ENCODE data around the gene ZNF212.
"Not testable (repeated sequence)": the region's sequence is repeated elsewhere in the genome, so short reads cannot be mapped to it uniquely, and the experiment has no call there.

ZNF212 gene

DNA sequence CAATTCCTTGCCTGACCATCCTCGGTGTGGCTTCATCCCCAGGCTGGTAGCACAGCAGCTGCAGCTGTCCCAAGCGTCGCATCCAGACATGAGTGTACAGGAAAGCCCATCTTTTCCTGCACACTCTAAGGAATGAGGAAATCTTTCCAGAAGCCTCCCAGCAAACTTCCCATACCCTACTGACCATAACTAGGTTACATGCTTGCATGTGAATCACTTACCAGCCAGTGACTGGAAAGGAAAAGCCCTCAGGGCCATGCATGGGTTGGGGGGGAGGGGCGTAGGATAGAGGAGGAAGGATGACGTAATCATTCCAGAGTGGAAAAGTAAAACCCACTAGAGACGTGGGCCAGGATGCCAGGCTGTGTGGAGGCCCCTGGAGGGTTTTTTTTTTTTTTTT is 18.9 kb upstream of the ZNF212 start:
- no peak for DNase-seq

DNA sequence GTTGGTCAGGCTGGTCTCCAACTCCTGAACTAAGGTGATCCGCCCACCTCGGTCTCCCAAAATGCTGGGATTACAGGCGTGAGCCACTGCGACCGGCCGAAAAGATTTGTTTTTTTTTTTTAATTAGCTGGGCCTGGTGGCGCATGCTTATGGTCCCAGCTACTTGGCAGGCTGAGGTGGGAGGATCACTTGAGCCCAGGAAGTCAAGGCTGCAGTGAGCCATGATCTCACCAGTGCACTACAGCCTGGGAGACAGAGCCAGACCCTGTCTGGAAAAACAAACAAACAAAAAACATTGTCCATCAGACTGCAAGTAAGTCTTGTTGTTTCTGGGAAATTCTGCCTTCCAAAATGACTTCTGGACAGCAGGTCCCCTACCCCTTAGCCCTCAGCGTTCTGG is 16.3 kb upstream of the ZNF212 start:
- no peak for DNase-seq

DNA sequence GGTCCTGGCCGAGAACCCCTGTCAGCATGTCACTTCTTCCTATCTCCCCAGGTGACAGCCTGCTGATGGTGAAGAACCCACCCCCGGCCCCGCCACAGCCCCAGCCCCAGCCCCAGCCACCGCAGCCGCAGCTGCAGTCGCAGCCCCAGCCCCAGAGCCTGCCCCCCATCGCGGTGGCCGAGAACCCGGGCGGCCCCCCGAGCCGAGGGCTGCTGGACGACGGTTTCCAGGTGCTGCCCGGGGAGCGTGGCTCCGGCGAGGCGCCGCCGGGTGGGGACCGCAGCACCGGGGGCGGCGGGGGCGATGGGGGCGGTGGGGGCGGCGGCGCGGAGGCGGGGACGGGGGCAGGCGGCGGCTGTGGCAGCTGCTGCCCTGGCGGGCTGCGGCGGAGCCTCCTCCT is 15.7 kb upstream of the ZNF212 start:
- no peak for DNase-seq

DNA sequence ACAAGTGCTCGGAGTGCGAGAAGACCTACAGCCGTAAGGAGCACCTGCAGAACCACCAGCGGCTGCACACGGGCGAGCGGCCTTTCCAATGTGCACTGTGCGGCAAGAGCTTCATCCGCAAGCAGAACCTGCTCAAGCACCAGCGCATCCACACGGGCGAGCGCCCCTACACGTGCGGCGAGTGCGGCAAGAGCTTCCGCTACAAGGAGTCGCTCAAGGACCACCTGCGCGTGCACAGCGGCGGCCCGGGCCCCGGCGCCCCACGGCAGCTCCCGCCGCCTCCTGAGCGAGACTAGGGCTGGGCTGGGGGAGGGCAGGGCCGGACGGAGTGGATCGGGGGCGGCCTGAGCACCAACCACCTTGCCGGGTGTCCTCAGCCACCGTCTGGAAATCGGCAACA is 15.1 kb upstream of the ZNF212 start:
- DNase-seq, result no peak

DNA sequence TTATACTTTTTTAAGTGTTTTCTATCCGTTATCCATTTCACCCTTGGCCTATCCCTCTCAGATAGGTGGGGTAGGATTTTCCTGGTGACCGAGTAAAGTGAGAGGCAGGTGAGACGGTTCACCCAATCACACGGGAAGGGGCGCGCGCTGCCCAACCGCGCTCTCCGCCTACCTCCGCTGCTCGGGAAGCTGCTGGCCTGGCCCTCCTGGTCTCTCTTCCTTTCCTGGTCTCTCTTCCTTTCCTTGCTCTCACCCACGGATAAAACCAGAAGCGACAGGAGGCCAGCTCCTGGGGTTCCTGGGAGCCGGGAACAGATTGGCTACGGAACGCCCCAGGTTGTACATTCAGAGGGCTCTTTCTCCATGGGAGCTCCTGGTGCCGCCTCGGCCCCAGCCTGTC is 14.3 kb upstream of the ZNF212 start:
- no peak for DNase-seq

DNA sequence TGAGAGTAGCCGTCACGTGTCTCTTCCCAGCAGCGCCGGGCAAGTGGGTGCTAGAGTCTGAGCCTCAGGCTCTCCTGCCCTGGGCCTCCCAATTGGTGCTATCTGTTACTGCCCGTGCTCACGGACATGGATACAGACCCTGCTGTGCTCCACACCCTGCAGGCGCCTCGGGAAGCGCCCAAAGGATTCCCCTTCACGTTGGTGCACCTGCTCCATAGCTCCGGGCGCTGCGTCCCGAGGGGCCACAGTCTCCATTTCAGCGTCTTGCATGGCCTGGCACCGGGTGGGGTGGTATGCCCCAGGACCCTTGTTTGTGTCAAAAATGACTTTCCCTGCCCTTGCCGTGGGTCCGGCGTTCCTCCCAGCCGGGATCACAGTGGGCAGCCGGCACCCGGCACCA is 13.8 kb upstream of the ZNF212 start:
- DNase-seq, result no peak

DNA sequence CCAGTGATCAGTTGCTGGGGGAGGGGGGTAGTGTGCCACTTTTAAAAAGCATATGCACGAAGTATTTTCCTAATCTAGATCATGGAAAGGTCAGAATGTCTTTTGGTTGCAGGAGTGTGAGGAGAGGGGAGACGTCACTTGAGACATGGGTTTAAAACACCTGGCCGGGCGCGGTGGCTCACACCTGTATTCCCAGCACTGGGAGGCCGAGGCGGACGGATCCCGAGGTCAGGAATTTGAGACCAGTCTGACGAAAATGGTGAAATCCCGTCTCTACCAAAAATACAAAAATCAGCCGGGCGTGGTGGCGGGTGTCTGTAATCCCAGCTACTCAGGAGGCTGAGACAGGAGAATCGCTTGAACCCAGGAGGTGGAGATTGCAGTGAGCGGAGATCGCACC is 13.1 kb upstream of the ZNF212 start:
- not testable (repeated sequence) for DNase-seq

DNA sequence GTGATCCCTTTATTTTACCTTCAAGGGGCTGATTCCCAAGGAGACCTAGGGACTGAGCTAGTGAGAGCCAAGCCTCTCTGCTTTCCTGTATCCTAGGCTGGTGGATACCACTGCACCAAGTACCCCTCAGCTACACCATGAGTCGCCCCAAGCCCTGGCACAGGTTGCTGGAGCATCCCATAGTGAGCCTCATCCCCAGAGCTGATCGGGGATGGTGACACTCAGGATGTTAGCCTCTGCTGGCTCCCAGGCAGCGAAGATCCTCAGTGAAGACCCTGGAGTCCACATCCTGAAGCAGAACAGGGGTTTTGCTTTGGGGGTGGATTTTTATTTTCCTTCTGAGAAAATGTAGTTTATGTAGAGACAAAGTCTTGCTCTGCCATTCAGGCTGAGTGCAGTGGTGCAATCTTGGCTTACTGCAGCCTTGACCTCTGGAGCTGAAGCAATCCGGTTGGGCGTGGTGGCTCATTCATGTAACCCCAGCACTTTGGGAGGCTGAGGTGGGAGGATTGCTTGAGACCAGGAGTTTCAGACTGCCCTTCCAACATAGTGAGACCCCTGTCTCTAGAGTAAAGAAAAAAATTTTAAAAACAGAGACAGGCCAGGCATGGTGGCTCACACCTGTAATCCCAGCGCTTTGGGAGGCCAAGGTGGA is 12.5 kb upstream of the ZNF212 start:
- no peak for DNase-seq

DNA sequence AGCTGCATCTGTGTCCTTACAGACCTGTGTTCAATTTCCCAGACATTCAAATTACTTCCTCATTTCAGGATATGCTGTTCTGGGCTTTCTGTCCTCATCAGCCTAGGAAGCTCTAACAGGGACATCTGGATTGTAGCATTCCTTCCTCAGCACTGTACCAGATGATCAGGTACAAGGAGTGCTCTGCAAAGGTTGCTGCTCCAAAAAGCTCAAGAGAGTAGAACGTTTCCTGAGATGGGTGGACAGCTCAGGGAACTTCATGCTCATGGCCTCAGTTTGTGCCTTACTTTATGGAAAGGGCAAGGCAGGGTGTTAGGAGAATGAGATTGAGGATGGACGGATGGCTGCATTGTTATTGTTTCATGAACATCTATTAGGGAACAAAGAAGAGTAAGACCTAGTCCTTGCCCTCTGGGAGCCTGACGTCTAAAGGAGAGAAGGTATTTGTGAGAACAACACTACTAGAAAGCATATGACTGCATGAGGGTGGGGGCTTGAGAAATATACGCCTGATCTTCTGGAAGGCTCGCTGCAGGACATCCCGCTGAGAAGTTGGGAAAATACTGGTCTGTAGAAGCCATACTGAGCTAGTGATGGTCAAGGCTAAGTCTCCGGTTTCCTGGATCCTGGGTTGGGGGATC is 10.5 kb upstream of the ZNF212 start:
- DNase-seq, result no peak

DNA sequence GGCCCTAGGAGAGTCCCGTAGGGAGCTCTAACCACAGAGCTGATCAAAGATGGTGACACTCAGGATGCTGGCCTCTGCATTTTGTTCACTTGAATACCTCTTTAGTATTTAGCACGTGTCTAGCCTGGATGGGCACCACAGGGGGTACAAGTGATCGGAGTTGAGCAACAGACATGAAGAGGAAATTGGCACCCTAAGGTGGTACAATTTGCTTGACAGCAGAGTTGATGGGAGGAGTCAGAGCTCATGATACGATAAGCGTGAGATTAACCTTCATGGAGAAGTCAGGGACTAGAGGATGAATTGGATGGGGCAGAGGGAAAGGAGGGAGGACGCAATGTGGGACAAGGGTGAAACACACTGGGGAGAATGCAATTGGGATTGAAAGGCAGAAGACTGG is 9.9 kb upstream of the ZNF212 start:
- no peak for DNase-seq

DNA sequence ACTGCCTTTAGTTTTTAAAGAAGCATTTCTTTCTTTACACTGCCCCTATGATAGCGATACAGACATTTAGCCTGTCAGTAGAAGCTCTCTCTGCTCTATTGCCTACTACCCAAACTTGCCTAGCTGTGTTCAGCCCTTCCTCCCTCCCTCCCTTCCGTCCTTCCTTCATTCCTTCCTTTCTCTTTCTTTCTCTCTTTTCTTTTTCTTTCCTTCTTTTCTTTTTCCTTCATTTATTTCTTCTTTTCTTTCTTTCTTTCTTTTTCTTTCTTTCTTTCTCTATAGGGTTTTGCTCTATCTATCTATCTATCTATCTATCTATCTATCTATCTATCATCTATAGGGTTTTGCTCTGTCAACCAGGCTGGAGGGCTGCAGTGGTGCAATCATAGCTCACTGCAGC is 7.1 kb upstream of the ZNF212 start:
- DNase-seq, result no peak

DNA sequence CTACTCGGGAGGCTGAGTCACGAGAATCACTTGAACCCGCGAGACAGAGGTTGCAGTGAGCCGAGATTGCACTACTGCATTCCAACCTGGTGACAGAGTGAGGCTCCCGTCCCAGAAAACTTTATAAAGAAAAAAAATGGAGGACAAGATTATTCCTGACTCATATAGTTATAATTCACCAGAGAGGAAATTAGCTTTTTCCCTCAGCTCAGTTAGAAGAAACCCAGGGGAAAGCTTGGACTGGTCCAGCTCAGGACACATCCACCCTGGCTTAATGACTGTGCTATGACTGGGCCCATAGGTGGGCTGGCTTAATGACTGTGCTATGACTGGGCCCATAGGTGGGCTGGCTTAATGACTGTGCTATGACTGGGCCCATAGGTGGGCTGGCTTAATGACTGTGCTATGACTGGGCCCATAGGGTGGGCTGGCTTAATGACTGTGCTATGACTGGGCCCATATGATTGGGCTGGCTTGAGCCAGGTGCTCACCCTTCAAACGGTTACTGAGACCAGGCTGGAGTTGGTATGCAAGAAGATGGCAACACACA is 5.7 kb upstream of the ZNF212 start:
- DNase-seq, result not testable (repeated sequence)

DNA sequence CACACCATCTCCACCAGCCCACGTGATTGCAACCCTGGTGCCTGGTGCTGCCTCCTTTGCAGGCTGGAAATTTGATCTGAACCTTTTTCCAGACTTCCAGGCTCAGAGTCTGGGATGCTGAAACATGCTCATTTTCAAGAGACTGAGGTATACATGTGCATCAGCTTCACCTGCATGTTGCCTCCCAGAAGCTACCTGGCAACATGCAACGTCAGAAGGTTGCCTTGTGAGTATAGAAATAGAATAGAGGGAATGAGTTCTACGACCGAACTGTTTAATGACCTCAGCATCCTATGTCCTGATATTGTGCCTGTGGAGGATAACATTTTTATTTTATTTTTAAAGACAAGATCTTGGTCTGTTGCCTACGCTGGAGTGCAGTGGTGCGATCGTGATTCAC is 1.9 kb upstream of the ZNF212 start:
- DNase-seq, result no peak

DNA sequence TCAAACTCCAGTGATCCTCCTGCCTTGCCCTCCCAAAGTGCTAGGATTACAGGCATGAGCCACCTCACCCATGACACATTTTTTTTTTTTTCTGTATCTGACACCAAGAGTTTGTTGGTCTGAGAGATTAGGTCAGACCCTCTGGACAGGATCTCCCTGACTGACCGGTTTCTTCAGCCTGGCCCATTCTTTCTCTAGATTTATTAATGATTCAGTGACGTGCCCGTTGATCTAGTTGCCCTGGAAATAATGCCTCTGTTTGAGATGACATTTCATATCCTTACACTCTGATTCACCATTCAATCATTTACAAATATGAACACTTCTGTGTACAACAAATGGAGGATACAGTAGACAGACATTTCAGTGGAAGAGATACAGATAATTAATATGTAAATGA is 1.4 kb upstream of the ZNF212 start:
- DNase-seq, result no peak

DNA sequence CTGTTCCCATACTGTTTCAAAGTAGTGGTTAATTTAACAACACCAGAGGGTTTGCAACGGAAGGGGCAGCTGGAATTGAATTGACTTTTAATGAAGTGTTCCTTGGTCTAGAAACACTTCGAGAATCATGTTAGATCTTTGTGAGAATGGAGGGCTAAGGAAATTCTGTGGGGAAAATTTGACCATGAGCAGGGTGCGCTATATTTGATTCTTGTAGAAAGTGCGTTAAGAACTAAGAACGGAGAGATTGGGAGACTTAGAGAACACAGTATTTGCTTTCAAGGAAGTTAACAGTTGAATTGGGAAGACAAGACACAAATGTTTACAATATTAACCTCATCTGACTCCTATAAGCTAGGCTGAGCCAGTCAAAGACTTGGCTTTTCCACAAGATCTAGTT is 1.2 kb downstream of the ZNF212 start:
- no peak for DNase-seq

DNA sequence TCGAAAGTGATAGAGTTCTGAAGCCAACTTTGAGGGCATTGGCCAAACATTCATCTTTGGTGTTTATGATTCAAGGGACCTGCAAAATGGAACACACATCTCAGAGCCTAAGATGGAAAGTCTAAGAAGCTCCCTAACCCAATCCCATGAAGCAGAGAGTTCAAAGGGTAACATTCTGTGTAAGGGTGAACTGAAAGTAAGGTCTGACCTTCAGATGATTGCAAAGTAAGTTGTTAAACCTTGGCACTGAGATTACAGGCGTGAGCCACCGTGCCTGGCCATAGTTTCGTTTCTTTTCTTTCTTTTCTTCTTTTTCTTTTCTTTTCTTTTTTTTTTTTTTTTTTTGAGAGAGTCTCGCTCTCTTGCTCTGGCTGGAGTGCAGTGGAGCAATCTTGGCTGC is 2.2 kb downstream of the ZNF212 start:
- no peak for DNase-seq

DNA sequence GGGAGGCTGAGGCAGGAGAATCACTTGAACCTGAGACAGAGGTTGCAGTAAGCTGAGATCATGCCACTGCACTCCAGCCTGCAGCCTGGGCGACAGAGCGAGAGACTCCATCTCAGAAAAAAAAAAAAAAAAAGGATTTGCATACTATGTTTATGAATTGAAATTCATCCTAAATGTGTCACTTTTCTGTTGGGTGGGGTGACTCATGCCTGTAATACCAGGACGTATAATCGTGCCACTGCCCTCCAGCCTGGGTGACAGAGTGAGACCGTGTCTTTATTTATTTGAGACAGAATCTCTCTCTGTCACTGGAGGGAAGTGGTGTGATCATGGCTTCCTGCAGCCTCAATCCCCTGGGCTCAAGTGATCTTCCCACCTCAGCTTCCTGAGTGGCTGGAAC is 5.8 kb downstream of the ZNF212 start:
- no peak for DNase-seq

DNA sequence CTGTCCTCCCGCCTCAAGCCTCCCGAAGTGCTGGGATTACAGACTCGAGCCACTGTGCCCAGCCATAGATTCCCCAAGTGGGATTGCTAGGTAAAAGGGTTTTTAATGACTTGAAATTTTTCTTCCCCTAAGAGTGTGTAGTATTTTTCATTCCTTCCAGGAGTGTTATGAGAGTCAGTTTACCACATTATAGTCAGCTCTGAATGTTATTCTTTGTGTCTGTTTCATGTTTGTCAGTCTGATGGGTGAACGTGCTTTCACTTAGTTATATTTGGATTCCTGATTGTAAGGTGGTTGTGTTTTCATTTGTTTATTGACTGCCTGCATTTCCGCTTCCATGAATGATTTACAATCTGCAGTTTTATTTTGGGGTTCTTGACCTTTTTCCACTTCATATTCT is 6.3 kb downstream of the ZNF212 start:
- no peak for DNase-seq

DNA sequence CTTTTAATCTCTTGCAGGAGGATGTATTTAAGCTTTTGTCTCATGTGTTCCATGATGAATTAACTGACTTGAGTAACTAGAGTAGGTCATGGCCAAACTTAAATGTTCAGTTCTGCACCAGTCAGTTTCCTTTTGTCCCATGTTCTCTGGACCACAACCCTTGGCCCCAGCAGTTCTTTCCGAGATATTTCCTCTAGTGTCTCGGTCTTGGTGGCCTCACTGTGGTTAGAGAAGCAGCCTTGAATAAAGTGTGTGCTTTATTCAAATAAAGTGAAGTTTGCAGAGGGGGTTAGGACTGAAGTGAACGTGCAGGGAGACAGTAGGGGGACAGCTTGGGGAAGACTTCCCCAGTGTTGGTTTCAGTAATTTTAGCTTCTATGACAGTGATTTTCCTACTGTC is 9.3 kb downstream of the ZNF212 start:
- DNase-seq, result no peak

DNA sequence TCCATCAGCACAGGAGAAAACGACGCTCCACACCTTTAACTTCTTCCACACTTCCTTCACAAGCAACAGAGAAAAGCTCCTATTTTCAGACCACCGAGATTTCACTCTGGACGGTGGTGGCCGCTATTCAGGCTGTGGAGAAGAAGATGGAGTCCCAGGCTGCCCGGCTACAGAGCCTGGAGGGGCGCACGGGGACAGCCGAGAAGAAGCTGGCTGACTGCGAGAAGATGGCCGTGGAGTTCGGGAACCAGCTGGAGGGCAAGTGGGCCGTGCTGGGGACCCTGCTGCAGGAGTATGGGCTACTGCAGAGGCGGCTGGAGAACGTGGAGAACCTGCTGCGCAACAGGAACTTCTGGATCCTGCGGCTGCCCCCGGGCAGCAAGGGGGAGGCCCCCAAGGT is 10.7 kb downstream of the ZNF212 start:
- not testable (repeated sequence) for DNase-seq

DNA sequence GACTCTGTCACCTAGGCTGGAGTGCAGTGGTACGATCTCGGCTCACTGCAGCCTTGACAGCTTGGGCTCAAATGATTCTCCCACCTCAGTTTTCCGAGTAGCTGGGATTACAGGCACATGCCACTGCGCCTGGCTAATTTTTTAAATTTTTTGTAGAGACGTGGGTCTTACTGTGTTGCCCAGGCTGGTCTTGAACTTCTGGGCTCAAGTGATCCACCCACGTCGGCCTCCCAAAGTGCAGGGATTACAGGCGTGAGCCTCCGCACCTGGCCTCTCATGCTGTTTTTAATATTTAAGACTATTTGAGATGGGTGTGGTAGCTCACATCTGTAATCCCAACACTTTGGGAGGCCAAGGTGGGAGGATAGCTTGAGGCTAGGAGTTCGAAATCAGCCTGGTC is 12.1 kb downstream of the ZNF212 start:
- DNase-seq, result not testable (repeated sequence)

DNA sequence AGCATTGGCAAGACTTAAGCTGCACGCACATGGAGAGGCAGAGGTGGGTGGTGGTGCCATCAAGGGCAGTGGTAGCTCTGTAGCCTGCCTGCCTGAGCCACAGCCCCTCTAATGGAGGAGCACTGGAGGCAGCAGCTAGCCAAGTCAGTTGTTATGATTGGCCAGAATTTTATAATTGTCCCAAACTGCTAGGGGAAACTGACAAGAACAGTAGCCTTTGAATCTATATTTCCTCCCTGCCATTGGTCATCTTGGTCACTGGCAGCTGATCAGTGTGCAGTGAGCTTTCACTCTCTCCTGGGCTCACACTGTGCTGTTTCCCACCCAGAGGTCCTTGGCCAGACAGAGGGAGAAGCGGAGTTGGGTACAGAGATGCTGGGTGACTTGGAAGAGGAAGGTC is 12.9 kb downstream of the ZNF212 start:
- DNase-seq, result no peak

DNA sequence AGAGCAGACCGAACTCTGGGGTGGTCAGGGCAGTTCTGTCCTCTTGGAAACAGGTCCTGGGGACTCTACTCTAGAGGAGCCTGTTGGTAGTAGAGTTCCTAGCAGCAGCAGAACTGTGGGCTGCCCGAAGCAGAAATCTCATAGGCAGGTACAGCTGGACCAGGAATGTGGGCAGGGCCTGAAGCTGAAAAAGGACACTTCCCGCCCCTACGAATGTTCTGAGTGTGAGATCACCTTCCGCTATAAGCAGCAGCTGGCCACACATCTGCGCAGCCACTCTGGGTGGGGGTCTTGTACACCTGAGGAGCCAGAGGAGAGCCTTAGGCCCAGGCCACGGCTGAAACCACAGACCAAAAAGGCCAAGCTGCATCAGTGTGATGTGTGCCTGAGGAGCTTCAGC is 14.2 kb downstream of the ZNF212 start:
- no peak for DNase-seq

DNA sequence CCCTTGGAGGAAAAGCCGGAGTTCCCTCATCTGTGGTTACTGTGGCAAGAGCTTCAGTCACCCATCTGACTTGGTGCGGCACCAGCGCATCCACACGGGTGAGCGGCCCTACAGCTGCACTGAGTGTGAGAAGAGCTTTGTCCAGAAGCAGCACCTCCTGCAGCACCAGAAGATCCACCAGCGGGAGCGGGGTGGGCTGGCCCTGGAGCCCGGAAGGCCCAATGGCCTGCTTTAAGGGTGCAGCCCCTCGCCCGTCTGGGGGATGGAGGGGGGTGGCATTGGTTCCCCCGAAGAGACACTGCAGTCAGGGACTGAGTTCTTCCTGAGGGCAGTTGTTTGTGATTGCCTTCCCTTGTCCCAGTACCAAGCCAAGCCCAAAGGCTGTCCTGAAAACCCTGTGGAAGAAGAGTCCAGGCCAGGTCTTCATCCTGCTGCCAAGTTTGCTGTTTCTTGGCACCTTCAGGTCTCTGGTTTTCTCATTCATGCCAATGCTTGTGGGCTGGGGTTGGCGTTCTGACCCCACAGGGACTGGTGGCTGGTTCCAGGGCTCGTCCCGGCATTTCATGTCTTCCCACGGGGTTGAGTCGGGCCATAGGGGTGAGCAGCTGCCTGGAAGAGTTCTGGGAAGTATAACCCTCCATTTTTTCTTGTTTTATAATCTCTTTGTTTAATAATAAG is 14.9 kb downstream of the ZNF212 start:
- no peak for DNase-seq
